HG02852 (cell line): ENCODE measurements around the gene PLEKHM2.

Experiments used
- ATAC-seq: cut with Tn5 transposase; IDR thresholded peaks from one replicate; pipeline ENCODE4 v1.9.1; 2021; ENCODE audit warnings: mild to moderate bottlenecking, moderate library complexity; ENCODE audit not compliant: unreplicated experiment

The PLEKHM2 gene

DNA sequence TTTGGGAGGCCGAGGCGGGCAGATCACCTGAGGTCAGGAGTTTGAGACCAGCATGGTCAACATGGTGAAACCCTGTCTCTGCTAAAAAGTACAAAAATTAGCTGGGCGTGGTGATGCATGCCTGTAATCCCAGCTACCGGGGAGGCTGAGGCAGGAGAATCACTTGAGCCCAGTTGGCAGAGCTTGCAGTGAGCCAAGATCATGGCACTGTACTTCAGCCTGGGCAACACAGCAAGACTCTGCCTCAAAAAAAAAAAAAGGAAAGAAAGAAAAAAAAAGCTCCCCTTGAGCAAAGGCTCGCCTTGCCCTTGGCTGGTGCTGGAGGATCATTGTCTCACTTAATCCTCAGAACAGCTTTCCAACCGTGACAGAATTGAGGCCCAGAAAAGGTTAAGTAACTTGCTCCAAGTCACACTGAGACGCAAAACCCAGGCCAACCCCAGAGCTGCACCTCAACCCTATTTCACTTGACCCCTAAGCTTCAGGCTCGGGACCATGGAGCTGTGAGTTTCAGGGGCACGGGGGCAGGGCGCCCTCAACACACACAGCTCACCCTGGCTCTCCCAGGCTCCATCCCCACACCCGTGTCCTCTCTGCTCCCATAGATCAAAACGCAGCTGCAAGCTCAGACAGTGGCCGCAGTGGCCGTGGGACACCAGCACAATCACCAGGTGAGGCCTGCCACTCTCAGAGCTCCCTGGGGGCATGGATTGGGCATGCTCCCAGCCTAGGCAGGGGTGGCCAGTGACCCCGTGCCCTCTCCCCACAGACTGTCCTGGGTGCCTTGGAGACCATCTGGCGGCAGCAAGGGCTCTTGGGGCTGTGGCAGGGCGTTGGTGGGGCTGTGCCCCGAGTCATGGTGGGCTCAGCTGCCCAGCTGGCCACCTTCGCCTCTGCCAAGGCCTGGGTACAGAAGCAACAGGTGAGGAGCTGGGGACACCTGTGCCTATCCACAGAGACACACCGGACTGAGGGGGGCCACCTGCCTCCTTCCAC, 53.5 kb downstream of the PLEKHM2 start:
- ATAC-seq, result no peak

DNA sequence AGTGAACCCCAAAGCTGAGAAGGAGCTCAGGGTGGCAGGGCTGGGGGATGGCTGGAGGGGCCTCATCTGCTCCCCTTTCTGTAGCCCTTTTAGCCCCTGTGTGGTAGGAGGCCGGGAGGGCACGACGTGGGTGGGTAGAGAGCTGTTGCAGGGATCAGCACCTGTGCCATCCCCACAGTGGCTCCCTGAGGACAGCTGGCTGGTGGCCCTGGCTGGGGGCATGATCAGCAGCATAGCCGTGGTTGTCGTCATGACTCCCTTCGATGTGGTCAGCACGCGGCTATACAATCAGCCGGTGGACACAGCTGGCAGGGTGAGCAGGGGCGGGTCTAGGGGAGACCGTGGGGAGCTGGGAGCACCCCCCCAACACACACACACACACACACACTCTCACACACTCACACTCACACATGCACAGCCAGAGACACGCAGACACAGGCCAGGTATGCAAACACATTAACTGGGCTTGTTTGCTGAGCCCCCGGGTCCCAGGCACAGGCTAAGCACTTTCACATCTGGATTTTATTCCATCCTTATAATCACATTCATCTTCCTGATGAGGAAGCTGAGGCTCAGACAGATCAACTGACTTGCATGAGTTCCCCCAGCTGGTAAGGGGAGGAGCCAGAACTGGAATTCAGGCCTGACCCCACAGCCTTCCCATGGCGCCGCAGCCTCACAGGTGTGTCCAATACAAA, 54.4 kb downstream of the PLEKHM2 start:
- no peak for ATAC-seq

DNA sequence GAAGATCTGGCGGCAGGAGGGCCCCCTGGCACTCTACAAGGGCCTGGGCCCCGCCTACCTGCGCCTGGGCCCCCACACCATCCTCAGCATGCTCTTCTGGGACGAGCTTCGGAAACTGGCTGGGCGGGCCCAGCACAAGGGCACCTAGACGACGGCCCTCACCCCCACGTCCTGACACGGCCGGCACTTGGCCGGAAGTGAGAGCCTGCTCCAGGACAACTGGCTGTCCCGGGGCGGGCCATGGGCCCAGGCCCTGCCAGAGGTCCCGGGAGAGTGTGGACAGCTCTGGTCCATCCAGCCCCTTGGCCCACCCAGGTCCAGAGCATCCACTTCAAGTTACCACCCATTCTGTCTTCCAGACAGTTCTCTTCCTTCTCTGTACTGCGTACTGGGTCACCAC, 55.1 kb downstream of the PLEKHM2 start:
- no peak for ATAC-seq

DNA sequence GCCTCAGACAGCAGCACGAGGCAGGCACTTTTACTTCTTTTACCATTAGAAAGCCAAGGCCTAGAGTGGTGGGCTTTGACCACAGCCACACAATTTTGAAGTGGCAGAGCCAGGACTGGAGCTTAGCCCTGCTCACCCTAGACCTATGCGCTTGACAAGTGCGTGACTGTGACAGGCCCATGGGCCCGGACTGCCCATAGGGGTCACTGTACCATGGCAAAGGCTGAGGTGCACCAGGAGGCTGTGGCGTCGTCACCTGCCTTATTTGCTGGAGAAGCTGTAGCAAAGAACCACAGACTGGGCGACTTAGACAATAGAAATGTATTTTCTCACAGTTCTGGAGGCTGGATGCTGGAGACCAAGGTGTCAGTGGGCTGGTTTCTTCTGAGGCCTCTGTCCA, 55.6 kb downstream of the PLEKHM2 start:
- no peak for ATAC-seq

DNA sequence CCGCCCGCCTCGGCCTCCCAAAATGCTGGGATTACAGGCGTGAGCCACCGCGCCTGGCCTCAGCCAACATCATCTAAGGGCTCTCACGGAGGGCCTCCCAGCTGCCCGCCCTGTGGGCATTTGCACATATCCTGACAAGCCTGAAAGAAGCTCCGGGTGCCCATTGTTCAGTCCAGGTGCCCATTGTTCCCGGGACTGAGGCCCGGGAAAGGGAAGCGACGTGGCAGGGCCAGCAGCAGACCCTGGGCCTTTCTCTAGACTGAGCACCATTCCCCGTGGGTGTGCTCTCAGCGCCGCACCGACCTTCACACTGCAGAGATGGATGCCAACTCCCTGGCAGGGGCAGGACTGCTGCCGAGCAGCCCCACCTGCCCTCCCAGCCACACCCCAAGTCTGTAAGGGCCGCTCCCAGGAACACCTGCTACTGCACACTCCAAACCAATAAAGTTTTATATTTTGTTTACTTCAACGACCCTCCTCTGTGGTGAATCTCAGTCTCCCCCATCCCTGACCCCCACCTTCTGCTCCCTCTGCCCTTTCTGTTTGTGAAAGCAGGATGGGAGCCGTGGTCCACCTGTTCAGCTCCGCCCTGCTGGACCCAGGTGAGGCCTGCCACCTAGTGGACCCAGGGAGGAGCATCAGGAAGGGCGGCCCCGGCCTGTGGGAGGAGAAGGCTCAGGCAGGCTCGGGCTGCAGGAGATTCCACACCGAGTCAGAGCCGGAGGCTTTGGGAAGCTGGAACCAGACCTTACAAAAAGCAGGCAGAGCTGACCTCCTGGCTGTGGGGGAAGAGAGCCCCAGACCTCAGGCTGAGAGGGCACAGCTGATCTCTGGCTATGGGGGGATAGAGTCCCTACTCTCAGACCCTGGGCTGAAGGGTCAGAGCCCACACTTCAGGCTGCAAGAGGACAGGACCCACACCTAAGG, 57.1 kb downstream of the PLEKHM2 start:
- no peak for ATAC-seq

DNA sequence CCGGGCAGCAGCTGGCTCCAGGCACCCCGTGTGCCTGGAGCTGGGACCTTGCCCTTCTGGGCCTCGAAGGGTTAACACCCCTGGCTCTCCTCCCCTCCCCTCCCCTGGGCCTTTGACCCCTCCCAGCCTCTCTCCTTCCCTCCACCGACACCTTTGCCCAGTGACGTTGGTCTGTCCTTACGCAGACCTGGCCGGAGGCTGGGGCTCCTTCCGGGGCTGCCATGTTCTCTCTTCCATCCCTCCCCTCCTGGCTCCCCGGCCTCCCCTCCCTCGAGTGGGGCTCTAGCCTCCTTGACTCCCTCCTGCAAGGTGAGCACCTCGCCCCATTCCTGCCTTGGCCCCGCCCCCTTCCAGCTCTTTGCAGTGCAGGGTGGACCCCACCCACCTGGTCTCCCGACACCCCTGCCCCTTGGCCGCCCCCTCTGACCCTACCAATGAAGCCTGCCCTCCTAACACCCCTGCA, 58.2 kb downstream of the PLEKHM2 start, which contains the start of gene TMEM82:
Gene TMEM82, plus strand, starts transcription at position 161 of the 463 bp plus-strand sequence. Its CDS starts 61 bp downstream, at position 222.
- ATAC-seq, result no peak

DNA sequence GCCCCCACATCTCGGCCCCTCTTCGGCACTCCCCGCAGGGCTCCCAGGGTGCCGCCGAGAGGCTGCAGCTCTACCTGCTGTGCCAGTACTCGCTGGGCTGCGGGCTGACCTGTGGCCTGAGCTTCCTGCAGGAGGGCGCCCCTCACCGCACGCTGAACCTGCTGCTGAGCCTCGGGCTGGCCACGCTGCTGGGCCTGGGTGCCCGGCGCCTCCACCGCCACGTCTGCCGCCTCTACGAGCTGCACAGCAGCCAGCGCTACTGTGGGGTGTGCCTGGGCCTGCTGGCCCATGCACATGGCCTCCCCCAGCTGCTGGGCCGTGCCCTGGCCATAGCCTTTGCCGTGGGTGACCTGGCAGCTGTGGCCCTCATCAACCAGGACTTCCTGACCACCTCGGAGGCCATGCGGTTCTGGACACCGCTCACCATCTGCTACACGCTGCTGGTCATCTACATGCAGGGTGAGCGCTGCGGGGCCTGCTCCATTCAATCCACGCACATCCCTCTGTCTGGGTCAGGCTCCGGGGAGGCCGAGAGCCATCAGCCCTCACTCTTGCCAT, 60.1 kb downstream of the PLEKHM2 start:
- ATAC-seq, result no peak

DNA sequence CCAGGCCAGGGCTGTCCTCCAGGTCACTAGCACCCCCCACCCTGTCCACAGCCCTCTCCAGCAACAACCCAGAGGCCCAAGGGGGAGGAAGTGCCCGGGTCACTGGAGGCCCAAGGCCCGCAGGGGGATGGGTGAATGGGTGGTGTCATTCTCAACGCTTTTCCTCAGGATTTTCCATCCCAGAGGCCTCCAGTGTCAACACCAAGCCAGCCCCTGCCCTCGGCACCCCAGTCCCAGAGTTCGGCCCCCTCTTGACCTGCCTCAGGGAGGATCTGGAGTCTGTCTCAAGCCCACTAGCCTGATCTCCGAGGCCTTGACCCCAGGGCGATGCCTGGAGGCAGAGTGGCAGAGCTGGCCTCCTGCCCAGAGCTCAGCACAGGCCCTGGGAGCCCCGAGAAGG, 63.3 kb downstream of the PLEKHM2 start:
- no peak for ATAC-seq

DNA sequence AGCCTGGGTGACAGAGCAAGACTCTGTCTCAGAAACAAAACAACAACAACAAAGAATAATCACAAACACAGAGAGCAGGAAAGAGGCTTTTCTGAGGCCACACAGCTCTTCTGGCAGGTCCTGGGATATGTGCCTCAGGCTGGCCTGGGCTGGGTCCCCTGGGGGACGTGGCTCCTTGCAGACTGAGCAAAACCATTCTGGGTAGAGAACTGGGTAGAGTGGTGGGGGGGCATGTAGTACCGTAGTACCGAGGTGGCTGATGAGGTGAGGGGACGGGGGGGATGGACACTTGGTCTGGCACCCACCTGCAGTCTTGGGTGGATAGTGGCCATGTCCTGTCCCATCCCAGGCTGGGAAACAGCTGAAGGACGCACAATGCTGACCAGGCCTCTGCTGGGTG, 64.1 kb downstream of the PLEKHM2 start:
- ATAC-seq, result no peak

DNA sequence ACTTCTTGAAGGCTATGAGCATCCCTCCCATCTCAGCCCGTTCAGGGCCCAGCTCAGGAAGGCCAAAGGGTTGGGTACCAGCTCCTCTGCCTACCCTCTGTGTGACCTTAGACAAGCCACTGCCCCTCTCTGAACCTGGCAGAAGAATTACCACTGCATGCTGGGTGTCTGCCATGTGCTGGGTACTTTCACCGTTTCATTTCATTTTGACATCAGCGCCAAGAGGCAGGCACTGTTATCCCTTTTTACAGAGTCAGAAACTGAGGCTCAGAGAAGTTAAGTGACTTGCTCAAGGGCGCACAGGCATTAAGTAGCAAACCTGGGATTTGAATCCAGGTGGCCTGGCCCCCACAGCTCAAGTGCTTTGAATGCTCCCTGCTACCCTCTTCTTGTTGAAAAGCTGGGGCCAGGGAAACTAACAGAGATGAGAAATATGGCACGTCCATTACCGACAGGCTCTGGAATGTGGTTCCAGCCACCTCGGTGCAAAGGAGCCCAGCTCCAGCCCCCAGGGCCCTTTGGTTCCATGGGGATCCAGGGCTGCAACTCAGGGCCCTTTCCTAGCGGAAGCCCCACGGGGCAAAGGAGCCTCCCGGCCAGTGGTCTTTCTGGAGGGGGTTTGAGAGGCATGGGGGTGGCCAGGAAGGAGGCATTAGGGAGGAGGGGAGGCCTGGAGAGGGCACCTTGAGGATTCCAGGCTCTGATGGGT, 64.7 kb downstream of the PLEKHM2 start:
- ATAC-seq, result no peak

DNA sequence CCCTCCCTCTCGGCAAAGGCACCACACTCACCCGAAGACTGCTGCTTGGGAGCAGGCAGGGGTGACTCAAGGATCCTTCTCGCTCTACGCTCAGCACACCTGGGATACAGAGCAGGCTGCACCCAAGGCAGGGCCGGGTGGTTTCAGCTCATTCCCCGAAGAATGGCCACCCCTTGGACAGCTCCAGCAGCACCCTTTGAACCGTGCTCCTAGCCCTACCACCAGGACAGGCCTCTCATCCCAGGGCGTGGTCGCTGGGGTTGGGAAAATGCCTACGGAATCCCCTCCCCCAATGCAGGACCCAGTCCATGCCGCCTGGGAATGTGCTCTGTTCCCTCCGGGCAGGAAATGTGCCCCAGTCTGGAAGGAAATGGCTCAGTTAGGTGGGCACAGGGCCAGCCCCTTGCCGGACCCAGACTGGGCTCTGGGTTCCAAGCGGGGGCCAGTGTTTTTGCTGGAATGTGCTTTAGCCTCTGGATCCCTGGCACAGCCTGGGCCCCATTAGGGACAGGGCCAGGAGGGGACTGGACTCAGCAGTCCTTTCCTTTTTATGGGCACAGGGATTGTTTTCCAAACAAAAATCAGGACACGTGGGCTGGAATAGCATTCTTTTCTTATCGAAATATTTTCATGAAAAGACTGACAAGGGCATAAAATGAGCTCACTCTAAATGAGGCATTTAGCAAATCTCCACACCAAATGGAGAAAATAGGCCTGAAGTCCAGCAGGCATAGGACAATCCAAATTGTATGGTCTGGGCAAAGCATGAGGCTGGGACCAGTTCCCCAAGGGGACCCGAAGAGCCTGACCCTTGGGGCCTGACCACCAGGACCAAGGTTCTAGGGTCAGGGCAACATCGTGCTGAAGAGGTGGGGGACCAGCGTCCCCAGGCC, 65.5 kb downstream of the PLEKHM2 start:
- no peak for ATAC-seq

DNA sequence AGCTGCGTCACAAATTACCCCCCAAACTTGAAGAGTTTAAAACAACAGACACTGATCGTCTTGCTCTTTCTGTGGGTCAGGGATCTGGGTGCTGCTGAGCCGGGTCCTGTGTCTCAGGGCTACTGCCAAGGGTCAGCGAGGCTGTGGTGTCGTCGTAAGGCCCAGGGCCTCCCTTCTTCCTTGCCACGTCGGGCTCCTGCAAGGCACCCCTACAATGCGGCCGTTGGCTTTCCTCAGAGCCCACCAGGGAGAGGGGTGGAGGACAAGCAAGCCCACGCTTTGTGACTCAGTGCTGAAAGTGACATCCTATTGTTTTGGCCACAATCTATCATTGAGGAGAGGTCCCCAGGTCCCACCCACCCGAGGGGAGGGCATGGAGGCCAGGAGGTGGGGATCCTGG, 66.8 kb downstream of the PLEKHM2 start:
- ATAC-seq, result no peak

DNA sequence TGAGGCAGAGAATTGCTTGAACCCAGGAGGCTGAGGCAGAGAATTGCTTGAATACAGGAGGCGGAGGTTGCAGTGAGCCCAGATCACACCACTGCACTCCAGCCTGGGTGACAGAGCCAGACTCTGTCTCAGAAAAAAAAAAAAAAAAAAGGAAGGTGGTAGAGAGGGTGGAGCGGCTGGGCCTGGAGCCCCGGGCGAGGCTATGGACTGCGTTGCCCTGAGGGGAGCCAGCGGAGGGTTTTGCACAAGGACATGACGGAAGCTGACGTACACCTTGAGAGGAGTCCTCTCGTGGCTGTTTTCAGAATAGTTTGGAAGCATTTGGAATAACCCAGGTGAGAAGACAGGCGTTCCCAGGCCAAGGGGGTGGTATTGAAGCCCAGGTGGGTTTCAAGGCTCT, 67.6 kb downstream of the PLEKHM2 start:
- ATAC-seq, result no peak

DNA sequence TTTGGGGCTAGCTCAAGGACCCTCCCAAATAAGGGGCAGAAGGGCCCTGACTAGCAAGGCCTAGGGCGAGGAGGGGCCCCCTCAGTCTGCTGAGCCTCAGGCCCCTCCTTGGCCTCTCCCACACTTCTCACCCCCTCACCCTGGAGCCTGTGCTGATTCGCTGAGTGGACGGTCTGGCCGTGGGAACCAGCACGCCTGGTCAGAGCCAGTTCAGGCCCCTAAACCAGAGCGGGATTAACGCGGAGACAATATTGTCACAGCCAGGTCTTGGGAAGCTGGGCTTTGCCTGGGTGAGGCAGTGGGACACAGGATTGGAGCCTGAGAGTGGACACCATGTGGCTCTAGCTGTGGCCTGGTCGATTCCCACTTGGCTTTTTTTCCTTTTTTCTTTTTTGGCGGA, 69.7 kb downstream of the PLEKHM2 start:
- ATAC-seq, result no peak

DNA sequence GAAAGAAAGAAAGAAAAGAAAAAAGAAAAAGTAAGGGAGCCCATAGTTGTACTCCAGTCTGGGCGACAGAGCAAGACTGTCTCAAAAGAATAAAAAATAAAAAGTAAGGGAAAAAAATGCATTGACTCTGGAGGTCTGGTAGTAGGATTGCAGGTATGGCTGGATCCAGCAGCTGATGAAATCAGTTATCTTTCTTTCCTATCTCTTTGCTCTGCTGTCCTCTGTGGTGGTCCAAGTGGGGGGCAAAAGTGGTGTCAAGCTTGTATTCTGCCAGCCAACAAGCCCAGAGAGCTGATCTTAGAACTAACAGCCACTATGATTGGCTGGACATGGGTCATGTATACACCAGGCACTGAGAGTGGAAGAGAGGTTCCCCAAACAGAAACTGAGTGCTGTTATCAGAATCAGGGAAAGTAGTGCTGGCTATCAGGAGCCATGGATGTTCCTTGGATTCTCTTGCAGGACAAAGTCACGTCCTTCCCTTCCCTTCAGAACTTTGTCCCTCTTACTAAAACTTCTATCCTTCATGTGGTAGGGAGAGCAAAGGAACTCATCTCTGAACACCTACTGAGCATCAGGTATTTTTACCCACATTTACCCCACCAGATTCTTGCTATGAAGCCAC, 71.0 kb downstream of the PLEKHM2 start:
- ATAC-seq, result no peak

DNA sequence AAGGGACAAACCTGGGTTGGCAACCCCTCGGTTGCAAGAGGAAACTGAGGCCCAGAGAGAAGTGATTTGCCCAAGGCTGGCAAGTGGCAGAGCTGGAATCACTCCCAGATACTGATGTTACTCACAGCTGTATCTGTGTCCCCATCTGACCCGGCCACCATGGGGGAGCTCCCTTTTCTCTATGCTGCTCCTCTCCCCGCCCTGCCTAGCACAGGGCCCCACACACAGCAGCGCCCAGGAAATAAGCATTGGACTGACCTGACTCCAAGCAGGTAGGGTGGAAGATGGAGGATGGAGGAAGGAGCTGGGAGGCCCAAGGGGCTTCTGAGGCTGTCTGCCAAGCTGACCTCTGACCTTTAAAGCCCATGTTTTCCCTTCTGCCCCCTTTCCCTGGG, 71.5 kb downstream of the PLEKHM2 start:
- ATAC-seq, result no peak

DNA sequence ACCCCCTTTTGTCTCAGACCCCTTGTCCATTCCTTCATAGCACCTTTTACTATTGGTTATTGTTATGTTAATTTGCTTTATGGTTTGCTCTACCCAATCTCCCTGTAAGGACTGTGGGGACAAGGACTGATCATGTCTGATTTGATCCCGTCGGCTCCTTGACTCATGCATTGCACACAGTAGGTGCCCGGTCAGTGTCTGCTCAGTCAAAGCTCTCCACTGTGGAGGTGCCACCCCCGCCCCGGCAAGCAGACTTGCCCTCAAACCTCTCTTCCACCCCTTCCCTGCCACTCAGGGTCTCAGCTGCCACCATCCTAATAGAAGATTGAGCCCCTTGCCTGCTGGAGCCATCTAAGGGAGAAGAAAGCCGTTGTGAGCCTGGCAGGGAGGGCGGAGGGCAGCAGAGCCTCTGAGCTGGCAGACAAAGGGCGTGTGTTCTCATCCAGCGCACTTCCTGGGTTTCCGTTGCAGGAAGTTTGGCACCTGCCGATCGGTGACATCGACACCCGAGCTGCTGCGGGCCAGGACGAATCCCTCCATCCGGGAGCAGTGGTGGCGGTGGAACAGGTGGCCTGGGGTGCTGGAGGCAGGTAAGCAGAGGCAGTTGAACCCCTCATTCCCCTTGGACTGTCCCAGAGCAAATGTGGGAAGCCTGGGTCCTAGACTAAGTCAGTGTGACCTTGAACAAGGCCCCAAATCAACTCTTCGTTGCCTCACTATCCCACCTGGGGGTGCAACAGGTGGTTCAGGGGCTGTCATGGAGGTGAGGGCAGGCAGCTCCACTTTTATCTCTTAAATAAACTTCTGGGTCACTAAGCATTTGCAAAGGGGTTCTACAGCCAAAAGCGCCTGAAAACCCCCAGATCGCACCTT, 72.3 kb downstream of the PLEKHM2 start:
- ATAC-seq, result no peak
